ENCODE data around the gene SMOC1.

DNA sequence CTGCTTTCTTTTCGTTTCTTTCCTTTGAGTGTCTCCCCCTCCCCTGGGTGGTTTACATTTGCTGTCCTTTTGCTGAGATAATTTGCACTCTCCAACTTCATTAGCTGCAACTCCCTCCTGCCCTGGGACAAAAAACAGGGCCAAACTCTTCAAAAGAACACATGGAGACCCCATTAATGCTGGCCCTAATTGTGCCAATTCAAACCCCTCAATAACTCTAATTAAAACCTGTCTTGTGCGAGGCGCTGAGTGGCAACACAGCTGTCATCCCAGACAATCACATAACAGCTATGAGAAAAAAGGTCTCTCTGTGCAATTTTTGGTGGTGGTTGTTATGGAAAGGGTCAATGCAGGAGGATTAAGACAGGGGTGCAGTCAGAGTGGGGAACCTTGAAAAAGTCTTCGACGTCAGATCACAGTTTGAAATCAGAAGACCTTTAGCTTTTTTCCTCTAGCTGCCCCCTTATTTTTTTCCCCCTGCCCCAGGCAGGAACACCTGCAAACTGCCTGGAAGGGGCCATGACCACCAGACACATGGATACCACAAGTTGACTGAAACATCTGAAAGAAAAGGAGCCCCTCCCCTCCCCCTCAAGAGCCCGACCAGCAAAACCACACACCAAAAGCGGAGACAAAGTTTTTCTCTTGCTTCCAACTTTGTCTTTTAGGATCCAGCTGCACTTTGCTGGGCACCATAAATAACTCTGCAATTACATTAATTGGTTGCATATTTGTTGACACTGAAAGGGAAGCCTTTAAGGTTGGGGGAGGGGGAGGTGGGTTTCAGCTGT, 26.5 kb upstream of the SMOC1 start:
- TF ChIP-seq, protein P1, sequence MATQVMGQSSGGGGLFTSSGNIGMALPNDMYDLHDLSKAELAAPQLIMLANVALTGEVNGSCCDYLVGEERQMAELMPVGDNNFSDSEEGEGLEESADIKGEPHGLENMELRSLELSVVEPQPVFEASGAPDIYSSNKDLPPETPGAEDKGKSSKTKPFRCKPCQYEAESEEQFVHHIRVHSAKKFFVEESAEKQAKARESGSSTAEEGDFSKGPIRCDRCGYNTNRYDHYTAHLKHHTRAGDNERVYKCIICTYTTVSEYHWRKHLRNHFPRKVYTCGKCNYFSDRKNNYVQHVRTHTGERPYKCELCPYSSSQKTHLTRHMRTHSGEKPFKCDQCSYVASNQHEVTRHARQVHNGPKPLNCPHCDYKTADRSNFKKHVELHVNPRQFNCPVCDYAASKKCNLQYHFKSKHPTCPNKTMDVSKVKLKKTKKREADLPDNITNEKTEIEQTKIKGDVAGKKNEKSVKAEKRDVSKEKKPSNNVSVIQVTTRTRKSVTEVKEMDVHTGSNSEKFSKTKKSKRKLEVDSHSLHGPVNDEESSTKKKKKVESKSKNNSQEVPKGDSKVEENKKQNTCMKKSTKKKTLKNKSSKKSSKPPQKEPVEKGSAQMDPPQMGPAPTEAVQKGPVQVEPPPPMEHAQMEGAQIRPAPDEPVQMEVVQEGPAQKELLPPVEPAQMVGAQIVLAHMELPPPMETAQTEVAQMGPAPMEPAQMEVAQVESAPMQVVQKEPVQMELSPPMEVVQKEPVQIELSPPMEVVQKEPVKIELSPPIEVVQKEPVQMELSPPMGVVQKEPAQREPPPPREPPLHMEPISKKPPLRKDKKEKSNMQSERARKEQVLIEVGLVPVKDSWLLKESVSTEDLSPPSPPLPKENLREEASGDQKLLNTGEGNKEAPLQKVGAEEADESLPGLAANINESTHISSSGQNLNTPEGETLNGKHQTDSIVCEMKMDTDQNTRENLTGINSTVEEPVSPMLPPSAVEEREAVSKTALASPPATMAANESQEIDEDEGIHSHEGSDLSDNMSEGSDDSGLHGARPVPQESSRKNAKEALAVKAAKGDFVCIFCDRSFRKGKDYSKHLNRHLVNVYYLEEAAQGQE (IDR thresholded peaks at IDR 0.05; ENCODE audit: insufficient read depth in 1 of 2, low read depth in 2 of 2, low read length in 2 of 2): no peak
- TF ChIP-seq TAF1 (IDR thresholded peaks at IDR 0.05; ENCODE audit: borderline replicate concordance, insufficient read depth, low read length): no peak

Measured in PFSK-1 (cell line).